Ovary (tissue), 9 donors: ENCODE data around the gene FADD. TPM values are rescaled to one million over a fixed set of nuclear protein-coding genes. Genes with fewer than 3 reads are reported as not detected.

Experiments
- DNase-seq, 5 donors: peaks; one replicate each; pipeline ENCODE4 v3.0.0-alpha.2; 2019 to 2020
- H3K27ac ChIP-seq, 2 donors: fragments of 200-600 bp; one replicate each; pipeline versions ENCODE4 v1.5.1 to v1.8.0; 2019 to 2022
- H3K27me3 ChIP-seq: fragments of 200-600 bp; one replicate; pipeline ENCODE4 v1.8.0; 2022
- H3K36me3 ChIP-seq: fragments of 200-600 bp; sonication (generic); one replicate; pipeline ENCODE4 v1.5.1; 2019
- H3K4me1 ChIP-seq: one replicate; pipeline ENCODE4 v1.8.1; 2013; ENCODE audit warnings: mild to moderate bottlenecking, moderate library complexity; ENCODE audit not compliant: insufficient read depth
- H3K4me3 ChIP-seq: fragments of 200-600 bp; sonication (generic); one replicate; pipeline ENCODE4 v1.5.1; 2017
- H3K9me3 ChIP-seq, 2 donors: fragments of 200-600 bp in 1 of 2; sonication (generic) in 1 of 2; one replicate each; pipeline versions ENCODE4 v1.5.1 to v1.8.1; 2013 to 2019; ENCODE audit warnings: mild to moderate bottlenecking in 1 of 2, moderate library complexity in 1 of 2
- EP300 ChIP-seq: sonication (generic); formaldehyde crosslinking; IDR thresholded peaks from one replicate; pipeline ENCODE4 v1.6.1; 2017; ENCODE audit warnings: antibody characterized with exemption
- POLR2A ChIP-seq: fragments of 450-650 bp; IDR thresholded peaks from one replicate; pipeline ENCODE4 v1.6.1; 2017; ENCODE audit warnings: antibody characterized with exemption, mild to moderate bottlenecking, moderate library complexity
- WGBS, 3 donors: extraction: QIAGEN DNeasy Blood & Tissue Kit in 1 of 3; methylation state at CpG; one replicate each; pipeline versions ENCODE4 v1.1.5 to v1.1.7; 2013 to 2017; 5-methylcytosine and 5-hydroxymethylcytosine counted together
- intact Hi-C, 4 donors: fragments of 100-400 bp; cut with DNase I; formaldehyde crosslinking; loops; one replicate each; pipeline versions ENCODE4 v1.11.0 to v1.15.1; 2022 to 2023
- polyA plus RNA-seq, 2 donors: library from polyadenylated mRNA; stranded (reverse); fragments of 200-250 nt in 1 of 2; fragments of 350-450 nt in 1 of 2; fragmentation: Illumina TruSeq in 1 of 2; extraction: RNeasy Lipid Tissue Mini Kit (QIAGEN cat#74804) in 1 of 2; gene quantifications; one replicate each; pipeline ENCODE4 v1.2.3, GENCODE V29; 2013 to 2014
- total RNA-seq, 7 donors: library from RNA; depleted of rRNA in 2 of 7; stranded (reverse); fragments of >200 nt in 2 of 7; fragmentation: NEBNext Ultra II Directional in 3 of 7; extraction: Animal tissue kit (Norgen Biotek cat#: 25700) in 3 of 7; gene quantifications; one replicate each; pipeline versions ENCODE4 v1.1.0 to v1.2.4, GENCODE V29; 2016 to 2023
- TF ChIP-seq, protein P1 (sequence below), 3 donors: fragments of 450-650 bp in 2 of 3; fragments of 200-600 bp in 1 of 3; IDR thresholded peaks; one replicate each; pipeline versions ENCODE4 v1.5.1 to v1.8.0; 2016 to 2022; ENCODE audit warnings: antibody characterized with exemption in 3 of 3, mild to moderate bottlenecking in 1 of 3
- donor health status: DM: no; HTN: no; CAD: no; lungs with moderate emphysema.
- donor health status: DM: no; HTN: no; CAD: no.
- donor health status: Bipolar disorder and iron deficiency.
- donor health status: DM: yes; HTN: yes; CAD: no.
- donor health status: DM: no; HTN: no; CAD: no.
- donor health status: DM: yes; HTN: yes; CAD: no.

FADD gene
- total and polyA plus RNA-seq, 9 donors, result 13.1 to 22.3 (median 16.5) TPM

- H3K9me3 ChIP-seq, result no peaks in the 10 kb centered on the region
- H3K27me3 ChIP-seq, result no peaks in the 10 kb centered on the region
- no peak overlapping the region for H3K4me3 ChIP-seq
- H3K4me1 ChIP-seq, result no peaks in the 10 kb centered on the region
- intact Hi-C loops, result no loop called here
- WGBS, 3 donors, result 59 to 80% (median 70%) methylated on average over 4 of the region's 4 CpGs
- TF ChIP-seq EP300 (no peak), POLR2A (no peak)
- TF ChIP-seq, protein P1, sequence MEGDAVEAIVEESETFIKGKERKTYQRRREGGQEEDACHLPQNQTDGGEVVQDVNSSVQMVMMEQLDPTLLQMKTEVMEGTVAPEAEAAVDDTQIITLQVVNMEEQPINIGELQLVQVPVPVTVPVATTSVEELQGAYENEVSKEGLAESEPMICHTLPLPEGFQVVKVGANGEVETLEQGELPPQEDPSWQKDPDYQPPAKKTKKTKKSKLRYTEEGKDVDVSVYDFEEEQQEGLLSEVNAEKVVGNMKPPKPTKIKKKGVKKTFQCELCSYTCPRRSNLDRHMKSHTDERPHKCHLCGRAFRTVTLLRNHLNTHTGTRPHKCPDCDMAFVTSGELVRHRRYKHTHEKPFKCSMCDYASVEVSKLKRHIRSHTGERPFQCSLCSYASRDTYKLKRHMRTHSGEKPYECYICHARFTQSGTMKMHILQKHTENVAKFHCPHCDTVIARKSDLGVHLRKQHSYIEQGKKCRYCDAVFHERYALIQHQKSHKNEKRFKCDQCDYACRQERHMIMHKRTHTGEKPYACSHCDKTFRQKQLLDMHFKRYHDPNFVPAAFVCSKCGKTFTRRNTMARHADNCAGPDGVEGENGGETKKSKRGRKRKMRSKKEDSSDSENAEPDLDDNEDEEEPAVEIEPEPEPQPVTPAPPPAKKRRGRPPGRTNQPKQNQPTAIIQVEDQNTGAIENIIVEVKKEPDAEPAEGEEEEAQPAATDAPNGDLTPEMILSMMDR (IDR thresholded peaks at IDR 0.05), result no peak
- H3K36me3 ChIP-seq, result no peaks in the 10 kb centered on the region
- no peak overlapping the region for H3K27ac ChIP-seq
- DNase-seq, result no peak
Measured at GRCh38 chr11:70242885-70243284, 39.8 kb downstream of the FADD start.

DNA sequence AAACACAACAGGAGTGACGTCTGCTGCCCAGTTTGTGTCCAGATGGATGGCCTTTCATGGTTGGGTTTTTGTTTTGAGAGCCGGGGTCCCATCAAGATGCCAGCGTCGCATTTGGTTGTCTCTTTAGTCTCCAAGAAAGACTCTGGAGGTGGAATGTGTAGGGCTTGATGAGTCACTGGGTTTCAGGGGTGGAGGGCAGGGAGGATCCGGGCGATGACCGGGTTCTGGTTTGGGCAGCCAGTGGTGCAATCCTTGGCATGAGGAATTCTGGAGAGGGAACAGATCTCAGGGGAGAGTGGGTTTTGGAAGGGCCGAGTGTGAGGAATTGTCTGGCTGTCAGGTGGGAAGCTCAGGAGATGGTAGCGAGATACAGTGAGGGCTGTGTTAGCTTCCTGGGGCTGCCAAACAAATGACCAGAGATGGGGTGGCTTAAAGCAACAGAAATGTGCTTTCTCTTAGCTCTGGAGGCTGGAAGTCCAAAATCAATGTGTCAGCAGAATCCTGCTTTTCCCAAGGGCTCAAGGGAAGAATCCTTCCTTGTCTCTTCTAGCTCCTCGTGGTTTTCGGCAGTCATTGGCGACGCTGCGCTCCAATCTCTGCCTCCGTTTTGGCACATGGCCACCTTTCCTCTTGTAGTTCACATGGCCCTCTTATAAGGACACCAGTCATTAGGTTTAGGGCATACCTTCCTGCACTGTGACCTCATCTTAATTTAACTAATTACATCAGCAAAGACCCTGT is 41.0 kb downstream of the FADD start:
- Histone ChIP-seq H3K27me3 (no peaks in the 10 kb centered on the region), H3K36me3 (no peaks in the 10 kb centered on the region), H3K9me3 (no peaks in the 10 kb centered on the region), H3K4me1 (no peaks in the 10 kb centered on the region), H3K4me3 (no peak overlapping the region), H3K27ac (no peak overlapping the region)
- intact Hi-C loops, result no loop called here
- DNase-seq, result no peak
- TF ChIP-seq POLR2A, result no peak
- TF ChIP-seq, protein P1 (IDR thresholded peaks at IDR 0.05), result no peak
- no peak for TF ChIP-seq EP300
- 86 to 89% (median 89%) methylated on average over 15 of the region's 15 CpGs for WGBS, 3 donors

- 25 to 33% (median 32%) methylated on average over 7 of the region's 7 CpGs for WGBS, 3 donors
- intact Hi-C loops, result no loop called here
- no peaks in the 10 kb centered on the region for H3K4me1 ChIP-seq
Measured at GRCh38 chr11:70244698-70245097, 41.6 kb downstream of the FADD start.

GRCh38 chr11:70246196-70246595 is 43.1 kb downstream of the FADD start:
- H3K4me1 ChIP-seq, result no peaks in the 10 kb centered on the region
- 28 to 29% (median 29%) methylated on average over 8 of the region's 8 CpGs for WGBS, 3 donors
- H3K27me3 ChIP-seq, result no peaks in the 10 kb centered on the region
- no peak for TF ChIP-seq POLR2A
- TF ChIP-seq, protein P1 (IDR thresholded peaks at IDR 0.05), result no peak
- no peak for TF ChIP-seq EP300
- H3K36me3 ChIP-seq, result no peaks in the 10 kb centered on the region
- no peak overlapping the region for H3K4me3 ChIP-seq
- no peak overlapping the region for H3K27ac ChIP-seq
- no peaks in the 10 kb centered on the region for H3K9me3 ChIP-seq
- DNase-seq, result no peak
- intact Hi-C loops, result no loop called here

More at GRCh38 chr11:70244698-70245097, 41.6 kb downstream of the FADD start:
- no peaks in the 10 kb centered on the region for H3K27me3 ChIP-seq
- no peaks in the 10 kb centered on the region for H3K9me3 ChIP-seq
- H3K27ac ChIP-seq, result no peak overlapping the region
- no peaks in the 10 kb centered on the region for H3K36me3 ChIP-seq
- TF ChIP-seq POLR2A, result no peak
- TF ChIP-seq, protein P1 (IDR thresholded peaks at IDR 0.05), result no peak
- TF ChIP-seq EP300, result no peak
- DNase-seq, result no peak
- H3K4me3 ChIP-seq, result no peak overlapping the region
